BLaER1 treated with 17β-estradiol and CSF1 and Interleukin-3, amounts not matched to agents 10 nM and 100 nM (cell line): Measurements from ENCODE around the gene RXFP2.

Source experiments
- H3K27ac ChIP-seq, 11 experiments: shearing (Covaris generic); formaldehyde crosslinking; 2 replicates each; pipeline ENCODE4 v1.8.1; 2022
- H3K27me3 ChIP-seq, 11 experiments: shearing (Covaris generic); formaldehyde crosslinking; 2 replicates each; pipeline ENCODE4 v1.8.1; 2022
- H3K36me3 ChIP-seq, 11 experiments: shearing (Covaris generic); formaldehyde crosslinking; 2 replicates each; pipeline ENCODE4 v1.8.1; 2022
- H3K4me1 ChIP-seq, 10 experiments: shearing (Covaris generic); formaldehyde crosslinking; 2 replicates each; pipeline ENCODE4 v1.8.1; 2022
- H3K4me2 ChIP-seq, 11 experiments: shearing (Covaris generic); formaldehyde crosslinking; 2 replicates each; pipeline ENCODE4 v1.8.1; 2022
- H3K4me3 ChIP-seq, 10 experiments: shearing (Covaris generic); formaldehyde crosslinking; 2 replicates each; pipeline ENCODE4 v1.8.1; 2022
- H3K9ac ChIP-seq, 11 experiments: shearing (Covaris generic); formaldehyde crosslinking; 2 replicates each; pipeline ENCODE4 v1.8.1; 2022
- H3K9me3 ChIP-seq, 11 experiments: shearing (Covaris generic); formaldehyde crosslinking; replicated peaks in 1 of 11; 2 replicates each; pipeline ENCODE4 v1.8.1; 2022
- H4K20me1 ChIP-seq, 11 experiments: shearing (Covaris generic); formaldehyde crosslinking; 2 replicates each; pipeline ENCODE4 v1.8.1; 2022
- Cebpa-rat ChIP-seq, 11 experiments: shearing (Covaris generic); IDR thresholded peaks; 2 replicates each; pipeline ENCODE4 v1.8.1; 2022

RXFP2 gene

DNA sequence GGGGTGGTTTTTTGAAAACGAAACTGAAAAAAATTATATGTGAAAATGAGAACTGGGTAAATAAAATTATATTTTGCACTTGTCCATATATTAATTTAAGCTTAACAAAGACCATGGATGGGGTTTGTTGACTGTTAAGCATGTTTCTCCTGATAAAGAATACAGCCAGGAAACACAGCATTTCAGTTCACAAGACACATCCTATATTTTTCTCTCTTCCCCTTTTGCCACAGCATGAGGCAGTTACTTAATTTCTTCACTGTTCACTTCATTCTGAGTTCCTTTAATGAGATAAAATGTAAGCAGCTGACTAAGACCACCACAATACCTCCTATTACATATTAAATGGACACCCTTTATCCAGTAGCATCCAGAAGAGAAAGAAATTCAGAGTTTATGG lies 64.0 kb downstream of the RXFP2 start:
- Histone ChIP-seq H3K27ac (peak overlapping the region in 2 of 11 experiments; percentile 5 to 24; a peak in 1 of 22 replicates), H3K27me3 (no peaks in the 10 kb centered on the region), H3K36me3 (no peaks in the 10 kb centered on the region), H3K9me3 (peaks cover 0 to 5% (median 0%) of the 10 kb centered on the region in 11 experiments; a peak in 1 of 22 replicates), H3K4me2 (peak overlapping the region in 3 of 11 experiments; percentile 4 to 27 (median 10); a peak in 3 of 22 replicates), H3K4me1 (peaks cover 15 to 48% (median 23%) of the 10 kb centered on the region in 10 experiments), H3K4me3 (no peak overlapping the region), H4K20me1 (no peaks in the 10 kb centered on the region), H3K9ac (no peak overlapping the region)
- no peak for TF ChIP-seq Cebpa-rat (IDR thresholded peaks at IDR 0.05)

DNA sequence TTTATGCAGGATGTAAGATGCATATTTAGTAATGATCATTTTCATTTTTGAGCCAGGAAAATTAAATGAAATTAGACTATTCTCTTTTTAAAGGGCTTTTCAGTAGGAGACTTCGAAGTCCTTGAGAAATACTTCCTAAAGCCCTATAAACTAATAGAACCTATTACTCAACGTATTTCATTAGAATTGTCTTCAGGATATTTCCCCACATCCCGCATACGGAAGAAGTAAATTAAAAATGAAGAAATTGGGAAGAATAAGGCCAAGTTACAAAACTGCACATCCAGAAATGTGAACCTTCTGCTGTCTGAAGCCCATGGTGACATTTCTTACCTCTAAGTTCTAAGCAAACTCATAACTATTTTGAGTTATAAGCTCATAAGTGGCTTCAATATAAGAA lies 66.5 kb downstream of the RXFP2 start:
- H3K36me3 ChIP-seq = no peaks in the 10 kb centered on the region
- peak overlapping the region in 4 of 11 experiments; percentile 30 to 73 (median 63); a peak in 6 of 22 replicates for H3K4me2 ChIP-seq
- H3K4me3 ChIP-seq = no peak overlapping the region
- H3K9me3 ChIP-seq = peaks cover 11 to 21% (median 15%) of the 10 kb centered on the region in 11 experiments
- no peak overlapping the region for H3K9ac ChIP-seq
- H3K4me1 ChIP-seq = peaks cover 15 to 48% (median 23%) of the 10 kb centered on the region in 10 experiments
- no peak for TF ChIP-seq Cebpa-rat (IDR thresholded peaks at IDR 0.05)
- H3K27me3 ChIP-seq = no peaks in the 10 kb centered on the region
- H4K20me1 ChIP-seq = no peaks in the 10 kb centered on the region
- peak overlapping the region in 4 of 11 experiments; percentile 46 to 72 (median 62); a peak in 6 of 22 replicates for H3K27ac ChIP-seq

DNA sequence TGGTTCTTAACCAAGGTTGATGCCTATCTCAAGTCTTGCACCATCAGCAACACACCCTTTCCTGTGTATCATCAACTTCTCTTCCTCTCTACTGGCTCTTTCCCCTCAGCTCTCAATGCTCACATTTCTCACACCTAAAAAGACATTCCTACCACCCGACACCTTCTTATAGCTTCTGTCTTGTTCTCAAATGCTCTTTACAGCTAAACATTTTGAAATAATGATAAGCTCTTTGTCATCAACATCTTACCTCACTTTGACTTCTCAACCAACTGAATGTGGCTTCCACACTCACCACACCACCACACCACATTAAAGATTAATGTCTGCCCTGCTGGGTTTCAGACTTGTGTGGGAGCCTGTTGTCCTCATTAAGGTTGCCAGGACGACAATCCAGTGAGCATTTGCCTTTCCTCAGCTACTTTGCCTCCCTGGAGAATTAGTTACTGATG lies 67.8 kb downstream of the RXFP2 start:
- H3K27me3 ChIP-seq = no peaks in the 10 kb centered on the region
- peaks cover 15 to 29% (median 23%) of the 10 kb centered on the region in 11 experiments for H3K9me3 ChIP-seq
- H3K27ac ChIP-seq = peak overlapping the region in 9 of 11 experiments; percentile 28 to 72 (median 47); a peak in 16 of 22 replicates
- H3K4me3 ChIP-seq = no peak overlapping the region
- H4K20me1 ChIP-seq = no peaks in the 10 kb centered on the region
- peak overlapping the region; percentile 26 to 73 (median 54) for H3K4me2 ChIP-seq
- TF ChIP-seq Cebpa-rat (IDR thresholded peaks at IDR 0.05) = peak in 2 of 11 experiments; percentile 12 to 25; a peak in 1 of 22 replicates
- H3K36me3 ChIP-seq = no peaks in the 10 kb centered on the region
- peaks cover 15 to 41% (median 23%) of the 10 kb centered on the region in 10 experiments for H3K4me1 ChIP-seq
- H3K9ac ChIP-seq = peak overlapping the region in 2 of 11 experiments; percentile 0 to 19; a peak in 1 of 22 replicates

DNA sequence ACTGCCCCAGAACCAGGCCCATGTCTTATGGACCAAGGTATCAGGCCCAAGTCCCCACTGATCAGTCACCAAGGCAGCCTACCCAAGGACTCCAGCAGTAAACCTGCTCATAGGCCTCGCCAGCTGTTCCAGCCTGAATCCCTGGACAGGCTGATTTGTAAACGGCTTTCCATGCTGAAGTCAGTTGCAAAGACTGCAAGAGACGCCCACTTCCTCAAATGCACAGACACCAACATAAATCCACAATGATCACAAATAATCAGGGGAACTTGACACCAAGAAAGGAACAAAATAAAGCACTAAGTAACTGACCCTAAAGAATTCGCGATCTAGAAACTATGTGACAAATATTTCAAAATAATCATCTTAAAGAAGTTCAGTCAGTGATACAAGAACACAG lies 75.2 kb downstream of the RXFP2 start:
- H3K9me3 ChIP-seq = peaks cover 36 to 54% (median 43%) of the 10 kb centered on the region in 11 experiments
- H3K27me3 ChIP-seq = no peaks in the 10 kb centered on the region
- H3K9ac ChIP-seq = no peak overlapping the region
- H4K20me1 ChIP-seq = no peaks in the 10 kb centered on the region
- no peak overlapping the region for H3K4me2 ChIP-seq
- no peak for TF ChIP-seq Cebpa-rat (IDR thresholded peaks at IDR 0.05)
- H3K27ac ChIP-seq = no peak overlapping the region
- H3K4me3 ChIP-seq = no peak overlapping the region
- no peaks in the 10 kb centered on the region for H3K36me3 ChIP-seq
- no peaks in the 10 kb centered on the region for H3K4me1 ChIP-seq

DNA sequence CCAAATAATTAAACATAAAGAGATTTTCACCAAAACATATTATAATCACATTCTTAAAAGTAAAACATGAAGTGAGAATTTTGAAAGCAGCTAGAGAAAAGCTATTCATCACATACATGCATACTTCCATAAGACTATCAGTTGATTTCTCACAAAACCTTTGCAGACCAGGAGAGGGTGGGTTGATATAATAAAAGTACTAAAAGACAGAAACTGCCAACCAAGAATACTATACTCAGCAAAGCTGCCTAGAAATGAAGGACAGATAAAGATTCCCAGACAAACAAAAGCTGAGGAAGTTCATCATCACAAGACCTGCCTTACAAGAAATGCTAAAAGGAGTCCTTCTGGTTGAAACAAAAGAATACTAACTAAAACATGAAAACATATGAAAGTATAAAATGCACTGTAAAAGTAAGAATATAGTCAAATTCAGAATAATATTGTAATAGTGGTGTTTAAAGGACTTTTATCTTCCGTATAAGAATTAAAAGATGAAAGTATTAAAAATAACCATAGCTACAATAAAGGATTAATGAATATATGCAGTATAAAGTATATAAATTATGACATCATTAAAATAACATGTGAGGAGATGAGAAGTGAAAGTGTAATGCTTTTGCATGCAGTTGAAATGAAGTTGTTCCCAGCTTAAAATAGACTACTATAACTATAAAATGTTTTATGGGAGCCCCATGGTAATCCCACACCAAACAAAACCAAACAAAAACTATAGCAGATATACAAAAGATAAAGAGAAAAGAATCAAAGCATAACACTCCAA lies 76.2 kb downstream of the RXFP2 start:
- Histone ChIP-seq H3K27ac (no peak overlapping the region), H3K36me3 (no peaks in the 10 kb centered on the region), H4K20me1 (no peaks in the 10 kb centered on the region), H3K27me3 (no peaks in the 10 kb centered on the region), H3K4me3 (no peak overlapping the region), H3K4me1 (no peaks in the 10 kb centered on the region), H3K9me3 (peaks cover 26 to 44% (median 35%) of the 10 kb centered on the region in 11 experiments), H3K4me2 (no peak overlapping the region), H3K9ac (no peak overlapping the region)
- TF ChIP-seq Cebpa-rat (IDR thresholded peaks at IDR 0.05) = no peak

DNA sequence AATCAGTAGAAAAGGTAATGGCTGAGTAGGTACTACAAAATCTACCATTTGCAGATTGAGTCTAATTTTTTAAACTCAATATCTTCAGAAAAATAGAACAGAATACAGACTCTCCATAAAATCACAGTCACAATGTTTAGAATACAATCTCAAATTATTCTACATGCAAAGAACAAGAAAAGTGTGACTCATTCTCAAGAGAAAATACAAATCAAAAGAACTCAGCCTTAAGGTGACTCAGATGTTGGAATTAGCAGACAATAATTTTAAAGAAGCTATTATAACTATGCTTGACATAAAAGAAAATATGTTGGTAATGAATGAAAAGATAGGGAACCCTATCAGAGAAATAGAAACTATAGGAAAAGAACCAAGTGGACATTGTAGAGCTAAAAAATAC lies 78.9 kb downstream of the RXFP2 start:
- no peak overlapping the region for H3K4me2 ChIP-seq
- H3K36me3 ChIP-seq = no peaks in the 10 kb centered on the region
- H3K9me3 ChIP-seq = peaks cover 16 to 37% (median 25%) of the 10 kb centered on the region in 11 experiments
- no peaks in the 10 kb centered on the region for H4K20me1 ChIP-seq
- H3K4me3 ChIP-seq = no peak overlapping the region
- H3K27ac ChIP-seq = no peak overlapping the region
- H3K27me3 ChIP-seq = no peaks in the 10 kb centered on the region
- peaks cover 0 to 12% (median 5%) of the 10 kb centered on the region in 10 experiments; a peak in 12 of 20 replicates for H3K4me1 ChIP-seq
- TF ChIP-seq Cebpa-rat (IDR thresholded peaks at IDR 0.05) = no peak
- H3K9ac ChIP-seq = no peak overlapping the region

DNA sequence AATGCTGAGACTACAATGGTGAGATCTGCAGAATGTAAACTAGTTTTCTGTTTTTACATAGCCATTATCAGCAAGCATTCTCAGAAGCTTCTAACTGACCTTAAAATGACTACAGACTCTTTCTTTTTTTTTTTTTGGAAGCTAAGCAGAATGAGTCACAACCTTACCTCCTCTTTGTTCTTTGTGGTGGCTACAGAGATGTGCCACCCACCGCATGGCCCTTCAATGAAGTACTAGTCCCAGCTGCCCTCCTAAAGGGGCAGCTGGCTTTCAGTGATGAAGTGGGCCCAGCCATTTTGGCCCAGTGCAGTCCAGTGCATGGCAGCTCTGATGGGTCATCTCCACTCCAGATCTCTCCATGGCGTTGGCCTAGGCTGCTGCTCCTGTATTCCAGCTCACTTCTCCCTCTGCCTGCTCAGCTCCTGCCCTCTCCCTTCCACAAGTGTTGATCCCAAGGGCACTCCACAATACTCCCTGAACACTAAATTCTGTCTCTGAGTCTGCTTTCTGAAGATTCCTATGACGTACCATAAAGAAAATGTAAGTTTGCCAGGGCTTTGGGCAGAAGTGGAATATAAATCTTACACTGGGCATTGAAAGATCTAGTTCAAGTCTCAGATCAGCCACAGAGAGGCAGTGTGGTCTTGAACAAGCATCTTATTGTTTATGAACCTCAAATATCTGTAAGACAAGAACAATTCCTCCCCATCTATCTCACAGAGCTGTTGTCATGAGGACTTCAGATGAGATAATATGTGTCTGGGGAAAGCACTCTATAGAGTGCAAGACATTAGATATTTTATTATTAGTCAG lies 85.6 kb downstream of the RXFP2 start:
- Histone ChIP-seq H3K36me3 (no peaks in the 10 kb centered on the region), H3K4me2 (no peak overlapping the region), H3K9me3 (no peaks in the 10 kb centered on the region), H3K4me1 (peaks cover 0 to 19% (median 12%) of the 10 kb centered on the region in 10 experiments; a peak in 12 of 20 replicates), H3K27ac (no peak overlapping the region), H4K20me1 (no peaks in the 10 kb centered on the region), H3K9ac (no peak overlapping the region), H3K4me3 (no peak overlapping the region), H3K27me3 (no peaks in the 10 kb centered on the region)
- no peak for TF ChIP-seq Cebpa-rat (IDR thresholded peaks at IDR 0.05)

DNA sequence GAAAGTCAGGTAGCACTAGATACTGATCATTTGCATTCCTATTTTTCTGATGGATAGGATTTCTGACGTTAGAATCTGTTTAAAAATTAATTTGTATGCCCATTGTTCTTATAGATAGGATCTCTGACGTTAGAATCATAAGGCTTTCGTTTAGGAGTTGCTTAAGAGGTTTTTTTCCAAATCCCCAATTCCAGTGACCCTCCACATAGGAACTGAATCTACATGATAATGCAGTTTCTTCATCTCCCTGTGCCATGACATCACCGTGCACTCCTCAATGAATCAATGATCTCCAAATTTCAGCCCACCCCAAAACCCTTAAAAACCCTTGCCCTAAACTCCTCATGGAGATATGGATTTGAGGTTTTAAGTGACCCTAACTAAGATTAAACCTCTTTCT lies 87.2 kb downstream of the RXFP2 start:
- H3K4me2 ChIP-seq = no peak overlapping the region
- H4K20me1 ChIP-seq = no peaks in the 10 kb centered on the region
- no peak overlapping the region for H3K4me3 ChIP-seq
- H3K36me3 ChIP-seq = no peaks in the 10 kb centered on the region
- H3K27ac ChIP-seq = no peak overlapping the region
- no peak for TF ChIP-seq Cebpa-rat (IDR thresholded peaks at IDR 0.05)
- peaks cover 0 to 18% (median 12%) of the 10 kb centered on the region in 10 experiments; a peak in 12 of 20 replicates for H3K4me1 ChIP-seq
- no peaks in the 10 kb centered on the region for H3K27me3 ChIP-seq
- no peak overlapping the region for H3K9ac ChIP-seq
- H3K9me3 ChIP-seq = no peaks in the 10 kb centered on the region

DNA sequence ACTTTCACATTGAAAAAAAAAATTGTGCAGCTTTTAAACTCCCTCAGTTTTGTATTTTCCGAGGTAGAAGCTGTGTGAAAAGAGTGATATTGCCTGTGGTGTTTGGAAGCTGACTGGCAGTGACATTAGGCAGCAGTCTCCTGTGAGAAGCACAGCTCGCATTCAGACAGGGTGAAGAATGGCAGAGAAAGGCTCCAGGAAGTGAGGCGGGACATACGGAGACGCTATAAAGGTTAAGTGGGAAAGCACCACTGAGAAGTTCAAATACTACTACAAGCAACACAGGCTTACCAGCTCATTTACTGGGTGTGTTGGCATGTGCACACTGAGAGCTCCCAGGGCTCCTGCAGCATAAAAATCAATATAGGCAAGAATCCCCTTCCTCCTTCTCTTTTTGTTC lies 88.4 kb downstream of the RXFP2 start:
- H3K4me3 ChIP-seq = no peak overlapping the region
- no peaks in the 10 kb centered on the region for H3K27me3 ChIP-seq
- H3K36me3 ChIP-seq = no peaks in the 10 kb centered on the region
- no peak overlapping the region for H3K9ac ChIP-seq
- no peak for TF ChIP-seq Cebpa-rat (IDR thresholded peaks at IDR 0.05)
- H3K4me1 ChIP-seq = peaks cover 0 to 15% (median 11%) of the 10 kb centered on the region in 10 experiments; a peak in 12 of 20 replicates
- no peak overlapping the region for H3K4me2 ChIP-seq
- no peaks in the 10 kb centered on the region for H4K20me1 ChIP-seq
- no peaks in the 10 kb centered on the region for H3K9me3 ChIP-seq
- no peak overlapping the region for H3K27ac ChIP-seq
